Endothelial cell of umbilical vein (primary cell): ENCODE results near the gene GNAI1. TPM values are rescaled to one million over a fixed set of nuclear protein-coding genes. Genes with fewer than 3 reads are reported as not detected.

Source experiments
- BruUV-seq: library from RNA; stranded (reverse); fragments of 400-500 nt; replicated peaks from 2 replicates; lab custom pipeline; 2021; lab: Mats Ljungman, UMichigan
- CTCF ChIA-PET: fragments of 300-600, 350-600 bp; sonication (Branson Sonifier 250); formaldehyde crosslinking; loops from one replicate; lab custom pipeline; 2021; ENCODE audit warnings: antibody characterized with exemption, inconsistent platforms; lab: Charles Lee
- POLR2A ChIA-PET: fragments of 300-600, 350-600 bp; sonication (Branson Sonifier 250); formaldehyde crosslinking; loops from one replicate; lab custom pipeline; 2021; ENCODE audit warnings: antibody characterized with exemption, inconsistent platforms; lab: Charles Lee
- DNase-seq: peaks from one replicate; pipeline ENCODE4 v3.0.0-alpha.2; 2011; ENCODE audit warnings: low read depth, low spot score
- FAIRE-seq: peaks from 2 replicates; lab custom pipeline; 2011; peaks lifted over from hg19 to GRCh38; lab: Jason Lieb, UNC
- H2AFZ ChIP-seq: 2 replicates; pipeline ENCODE4 v1.6.0; 2012; ENCODE audit warnings: low read depth, low read length, control low read depth, inconsistent platforms
- H3K27ac ChIP-seq: 2 replicates; pipeline ENCODE4 v1.5.1; 2011; ENCODE audit warnings: low read depth, mild to moderate bottlenecking, control low read depth, low read length, moderate library complexity; ENCODE audit not compliant: insufficient read depth
- H3K27me3 ChIP-seq, 2 experiments: 2 replicates each; pipeline versions ENCODE4 v1.6.0 to v1.6.1; 2011; ENCODE audit warnings: low read length in 2 of 2, mixed read lengths in 1 of 2; ENCODE audit not compliant: control insufficient read depth in 2 of 2, insufficient read depth in 2 of 2
- H3K36me3 ChIP-seq, 2 experiments: 2 replicates in 1 of 2; 3 replicates in 1 of 2; pipeline ENCODE4 v1.5.1; 2011; ENCODE audit warnings: low read length in 2 of 2, mild to moderate bottlenecking in 1 of 2, moderate library complexity in 1 of 2; ENCODE audit not compliant: control insufficient read depth in 2 of 2, insufficient read depth in 2 of 2; ENCODE audit errors: extremely low read depth in 1 of 2
- H3K4me1 ChIP-seq: 3 replicates; pipeline ENCODE4 v1.5.1; 2011; ENCODE audit warnings: mild to moderate bottlenecking, low read length; ENCODE audit not compliant: control insufficient read depth, insufficient read depth; ENCODE audit errors: extremely low read depth
- H3K4me2 ChIP-seq: 2 replicates; pipeline ENCODE4 v1.6.1; 2011; ENCODE audit warnings: low read length, control low read depth, mixed read lengths; ENCODE audit not compliant: insufficient read depth
- H3K4me3 ChIP-seq, 3 experiments: fragments of 200-600 bp in 1 of 3; sonication (generic), shearing (Covaris generic) in 1 of 3; replicated peaks in 1 of 3; 2 replicates each; pipeline ENCODE4 v1.5.1; 2011 to 2016; ENCODE audit warnings: control low read depth in 3 of 3, low read length in 3 of 3, mild to moderate bottlenecking in 2 of 3, inconsistent platforms in 1 of 3, low read depth in 1 of 3, moderate library complexity in 1 of 3; ENCODE audit not compliant: insufficient read depth in 1 of 3
- H3K79me2 ChIP-seq: 2 replicates; pipeline ENCODE4 v1.6.0; 2012; ENCODE audit warnings: low read length, inconsistent platforms; ENCODE audit not compliant: control insufficient read depth, insufficient read depth
- H3K9ac ChIP-seq: replicated peaks from 2 replicates; pipeline ENCODE3; 2011; ENCODE audit warnings: low read length, control low read depth; ENCODE audit not compliant: insufficient read depth; ENCODE audit errors: extremely low read depth
- H3K9me1 ChIP-seq: replicated peaks from 3 replicates; pipeline ENCODE4 v1.6.0; 2011; ENCODE audit warnings: mild to moderate bottlenecking, low read length; ENCODE audit not compliant: control insufficient read depth, insufficient read depth; ENCODE audit errors: extremely low read depth
- H3K9me3 ChIP-seq: replicated peaks from 2 replicates; pipeline ENCODE4 v1.5.1; 2012; ENCODE audit warnings: low read length, inconsistent platforms; ENCODE audit not compliant: control insufficient read depth, insufficient read depth
- H4K20me1 ChIP-seq: replicated peaks from 2 replicates; pipeline ENCODE3; 2011; ENCODE audit warnings: mild to moderate bottlenecking, low read length; ENCODE audit not compliant: control insufficient read depth, insufficient read depth; ENCODE audit errors: extremely low read depth
- EZH2 ChIP-seq: IDR thresholded peaks from 2 replicates; pipeline ENCODE4 v1.6.1; 2012; ENCODE audit warnings: borderline replicate concordance, low read depth, mild to moderate bottlenecking, moderate library complexity, low read length, inconsistent platforms; ENCODE audit not compliant: severe bottlenecking
- FOS ChIP-seq: IDR thresholded peaks from 2 replicates; pipeline ENCODE4 v1.6.1; 2011; ENCODE audit warnings: mild to moderate bottlenecking, low read length, moderate library complexity, borderline replicate concordance; ENCODE audit not compliant: insufficient read depth
- GATA2 ChIP-seq: IDR thresholded peaks from 2 replicates; pipeline ENCODE4 v1.7.0; 2011; ENCODE audit warnings: low read depth, mild to moderate bottlenecking, moderate library complexity, mixed read lengths, low read length; ENCODE audit not compliant: insufficient read length, insufficient read depth
- JUN ChIP-seq: IDR thresholded peaks from 2 replicates; pipeline ENCODE4 v1.6.1; 2011; ENCODE audit warnings: borderline replicate concordance, low read depth; ENCODE audit not compliant: insufficient read length, insufficient read depth
- MYC ChIP-seq: IDR thresholded peaks from one replicate; pipeline ENCODE4 v1.6.1; 2011; ENCODE audit warnings: mild to moderate bottlenecking, low read depth, low read length
- POLR2A ChIP-seq: IDR thresholded peaks from 2 replicates; pipeline ENCODE4 v1.6.1; 2012; ENCODE audit warnings: low read depth, mild to moderate bottlenecking, control low read depth, low read length
- POLR2AphosphoS5 ChIP-seq: IDR thresholded peaks from 2 replicates; pipeline ENCODE4 v1.6.1; 2012; ENCODE audit warnings: low read depth, mild to moderate bottlenecking, control low read depth, low read length, moderate library complexity; ENCODE audit not compliant: insufficient read depth
- dilution Hi-C: fragments of 300-500 bp; cut with MboI; formaldehyde crosslinking; loops from one replicate; pipeline ENCODE4 v1.15.0; 2019; ENCODE audit warnings: low sequenced_read_pairs; ENCODE audit not compliant: extremely low pct_ligation_motif_present
- intact Hi-C: fragments of 100-400 bp; cut with micrococcal nuclease; formaldehyde crosslinking; loops from one replicate; pipeline ENCODE4 v1.10.0; 2022
- polyA plus RNA-seq, 4 experiments: library from polyadenylated mRNA; depleted of rRNA in 3 of 4; stranded (reverse) in 3 of 4; unstranded in 1 of 4; fragments of >200 nt; gene quantifications; 2 replicates each; pipeline versions ENCODE4 v1.2.1 to v1.2.3, GENCODE V29; 2011 to 2012; ENCODE audit warnings: missing spikeins in 1 of 4
- total RNA-seq: library from RNA; stranded (reverse); gene quantifications from 2 replicates; pipeline ENCODE4 v1.2.3, GENCODE V29; 2021
- TF ChIP-seq, protein P1 (sequence below), 2 donors: IDR thresholded peaks; 1 replicate in 1 of 2; 2 replicates in 1 of 2; pipeline ENCODE4 v1.5.1; 2011; ENCODE audit warnings: low read length in 2 of 2, mild to moderate bottlenecking in 2 of 2, moderate library complexity in 2 of 2, control low read depth in 1 of 2, inconsistent platforms in 1 of 2, low read depth in 1 of 2; ENCODE audit not compliant: insufficient read depth in 1 of 2; ENCODE audit errors: extremely low read depth in 1 of 2
- TF ChIP-seq, protein P2 (sequence below): IDR thresholded peaks from 2 replicates; pipeline ENCODE4 v1.6.1; 2011; ENCODE audit not compliant: insufficient read depth, insufficient read length

GNAI1 gene
- total and polyA plus RNA-seq, 2 donors (not counting 3 experiments of a cell fraction or from before 2014, with no cell fraction given) = 7.5 to 15.0 TPM

GRCh38 chr7:80257756-80258155, 123.1 kb downstream of the GNAI1 start:
- Histone ChIP-seq H2AFZ (no peak overlapping the region), H3K4me3 (no peak overlapping the region), H3K9me3 (no peaks in the 10 kb centered on the region), H4K20me1 (no peaks in the 10 kb centered on the region), H3K4me1 (no peaks in the 10 kb centered on the region), H3K4me2 (no peak overlapping the region), H3K9ac (no peak overlapping the region), H3K79me2 (no peaks in the 10 kb centered on the region), H3K27ac (no peak overlapping the region), H3K36me3 (no peaks in the 10 kb centered on the region), H3K9me1 (no peaks in the 10 kb centered on the region), H3K27me3 (no peaks in the 10 kb centered on the region)
- dilution Hi-C loops (no loop called here), intact Hi-C loops (no loop called here)
- DNase-seq (no peak), FAIRE-seq (no peak)
- TF ChIP-seq GATA2 (no peak), JUN (no peak), FOS (no peak), EZH2 (no peak), MYC (no peak), POLR2AphosphoS5 (no peak), POLR2A (no peak)
- TF ChIP-seq, protein P1, sequence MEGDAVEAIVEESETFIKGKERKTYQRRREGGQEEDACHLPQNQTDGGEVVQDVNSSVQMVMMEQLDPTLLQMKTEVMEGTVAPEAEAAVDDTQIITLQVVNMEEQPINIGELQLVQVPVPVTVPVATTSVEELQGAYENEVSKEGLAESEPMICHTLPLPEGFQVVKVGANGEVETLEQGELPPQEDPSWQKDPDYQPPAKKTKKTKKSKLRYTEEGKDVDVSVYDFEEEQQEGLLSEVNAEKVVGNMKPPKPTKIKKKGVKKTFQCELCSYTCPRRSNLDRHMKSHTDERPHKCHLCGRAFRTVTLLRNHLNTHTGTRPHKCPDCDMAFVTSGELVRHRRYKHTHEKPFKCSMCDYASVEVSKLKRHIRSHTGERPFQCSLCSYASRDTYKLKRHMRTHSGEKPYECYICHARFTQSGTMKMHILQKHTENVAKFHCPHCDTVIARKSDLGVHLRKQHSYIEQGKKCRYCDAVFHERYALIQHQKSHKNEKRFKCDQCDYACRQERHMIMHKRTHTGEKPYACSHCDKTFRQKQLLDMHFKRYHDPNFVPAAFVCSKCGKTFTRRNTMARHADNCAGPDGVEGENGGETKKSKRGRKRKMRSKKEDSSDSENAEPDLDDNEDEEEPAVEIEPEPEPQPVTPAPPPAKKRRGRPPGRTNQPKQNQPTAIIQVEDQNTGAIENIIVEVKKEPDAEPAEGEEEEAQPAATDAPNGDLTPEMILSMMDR (IDR thresholded peaks at IDR 0.05; ENCODE audit: extremely low read depth in 1 of 2, insufficient read depth in 1 of 2, low read depth in 1 of 2, low read length in 2 of 2) = no peak
- TF ChIP-seq, protein P2, sequence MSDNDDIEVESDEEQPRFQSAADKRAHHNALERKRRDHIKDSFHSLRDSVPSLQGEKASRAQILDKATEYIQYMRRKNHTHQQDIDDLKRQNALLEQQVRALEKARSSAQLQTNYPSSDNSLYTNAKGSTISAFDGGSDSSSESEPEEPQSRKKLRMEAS = no peak
- ChIA-PET CTCF (interaction anchor here (0.9 to 1.4 kb wide), 2 partner anchors 14 to 134 kb away, joined by 4 read pairs; no protein-coding TSS in a partner anchor), POLR2A (no interaction called here)
- BruUV-seq = no TSS peak
